ENCODE data around the gene PTPRN2.
"Not testable (repeated sequence)": the region's sequence is repeated elsewhere in the genome, so short reads cannot be mapped to it uniquely, and the experiment has no call there.

Gene PTPRN2

GRCh38 chr7:157568770-157569584 is 1018.6 kb downstream of the PTPRN2 start:
- peak; percentile 2 for DNase-seq

GRCh38 chr7:157568106-157568769 is 1019.4 kb downstream of the PTPRN2 start:
- no peak for DNase-seq

GRCh38 chr7:157567666-157568065 is 1020.0 kb downstream of the PTPRN2 start:
- no peak for DNase-seq

GRCh38 chr7:157566631-157567006 is 1021.0 kb downstream of the PTPRN2 start:
- DNase-seq, result no peak

- no peak for DNase-seq
Observed at GRCh38 chr7:157565981-157566630, 1021.5 kb downstream of the PTPRN2 start.

GRCh38 chr7:157565201-157565626 is 1022.4 kb downstream of the PTPRN2 start:
- DNase-seq, result no peak

GRCh38 chr7:157564517-157565177 is 1023.0 kb downstream of the PTPRN2 start:
- DNase-seq, result no peak

- not testable (repeated sequence) for DNase-seq
Observed at GRCh38 chr7:157563467-157564135, 1024.0 kb downstream of the PTPRN2 start.

- DNase-seq, result not testable (repeated sequence)
Observed at GRCh38 chr7:157562522-157563398, 1024.9 kb downstream of the PTPRN2 start.

- no peak for DNase-seq
Observed at GRCh38 chr7:157561816-157562410, 1025.7 kb downstream of the PTPRN2 start.

GRCh38 chr7:157561523-157561785 is 1026.2 kb downstream of the PTPRN2 start:
- no peak for DNase-seq

- DNase-seq, result no peak
Observed at GRCh38 chr7:157560710-157561522, 1026.7 kb downstream of the PTPRN2 start.

- DNase-seq, result no peak
Observed at GRCh38 chr7:157560258-157560654, 1027.4 kb downstream of the PTPRN2 start.

GRCh38 chr7:157559596-157560257 is 1027.9 kb downstream of the PTPRN2 start:
- DNase-seq, result no peak

GRCh38 chr7:157558875-157559595 is 1028.6 kb downstream of the PTPRN2 start:
- DNase-seq, result no peak

- no peak for DNase-seq
Observed at GRCh38 chr7:157558516-157558874, 1029.1 kb downstream of the PTPRN2 start.

GRCh38 chr7:157558061-157558460 is 1029.6 kb downstream of the PTPRN2 start:
- no peak for DNase-seq

- DNase-seq, result no peak
Observed at GRCh38 chr7:157557263-157557662, 1030.4 kb downstream of the PTPRN2 start.

GRCh38 chr7:157556642-157556944 is 1031.0 kb downstream of the PTPRN2 start:
- no peak for DNase-seq
